Inferior parietal cortex (tissue), 1 donor: ENCODE measurements around the gene WDR87.
A peak's percentile ranks its signal among the peaks of the same experiment; 100 is the strongest.
"Not testable (repeated sequence)": the region's sequence is repeated elsewhere in the genome, so short reads cannot be mapped to it uniquely, and the experiment has no call there.

ENCODE experiments used
- DNase-seq: peaks from one replicate; pipeline ENCODE4 v3.0.0-alpha.2; 2016; ENCODE audit errors: extremely low spot score

WDR87 gene

DNA sequence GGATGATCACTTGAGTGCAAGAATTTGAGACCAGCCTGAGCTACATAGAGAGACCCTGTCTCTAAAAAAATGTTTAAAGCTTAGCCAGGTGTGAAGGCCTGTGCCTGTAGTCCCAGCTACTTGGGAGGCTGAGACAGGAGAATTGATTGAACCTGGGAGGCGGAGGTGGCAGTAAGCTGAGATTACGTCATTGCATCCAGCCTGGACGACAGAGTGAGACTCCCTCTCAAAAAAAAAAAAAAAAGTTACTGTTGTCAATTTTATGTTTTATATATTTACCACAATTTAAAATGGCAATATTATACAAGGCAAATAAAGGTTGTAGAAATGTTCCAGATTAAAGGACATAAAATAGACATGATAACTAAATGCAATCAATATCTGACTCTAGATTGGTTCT is 29.2 kb downstream of the WDR87 start:
- DNase-seq, result no peak

- DNase-seq, result no peak
Measured at GRCh38 chr19:37876032-37876431, 30.4 kb downstream of the WDR87 start.

DNA sequence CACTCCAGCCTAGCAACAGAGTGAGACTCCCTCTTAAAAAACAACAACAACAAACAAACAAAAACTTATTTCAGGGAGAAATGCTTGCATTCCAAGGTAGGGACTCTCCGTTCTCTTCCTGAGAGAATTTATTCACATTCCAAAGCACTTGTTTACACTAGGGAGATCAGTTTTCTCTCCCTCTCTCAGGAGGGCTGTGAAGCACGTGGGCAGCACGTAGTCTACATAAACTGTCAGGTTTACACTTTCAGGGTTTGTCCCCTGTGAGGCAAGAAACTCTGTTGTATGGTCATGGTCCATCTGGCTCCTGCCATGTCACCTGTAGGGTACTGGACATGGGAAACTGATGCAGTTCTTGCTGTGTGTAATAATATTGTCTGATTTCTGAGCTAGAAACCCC is 31.6 kb downstream of the WDR87 start:
- DNase-seq, result no peak

DNA sequence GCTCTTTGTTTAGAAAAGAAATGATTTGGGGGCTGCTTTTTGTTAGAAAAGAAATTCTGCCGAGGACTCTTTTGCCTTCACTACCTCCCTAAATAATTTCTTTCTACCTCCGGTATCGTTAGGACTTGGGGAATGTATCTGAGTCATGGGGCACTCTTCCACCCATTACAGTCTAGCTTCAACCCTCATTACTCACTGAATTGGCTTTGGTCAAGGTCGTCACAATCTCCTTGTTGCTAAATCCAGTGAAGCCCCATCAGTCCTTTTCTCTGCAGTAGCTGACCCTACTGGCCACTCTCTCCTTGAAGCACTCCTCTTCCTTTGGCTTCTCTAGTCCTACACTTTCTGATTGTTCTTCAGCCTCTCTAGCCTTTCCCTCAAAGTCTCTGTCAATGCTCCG is 34.0 kb downstream of the WDR87 start:
- DNase-seq, result no peak

DNA sequence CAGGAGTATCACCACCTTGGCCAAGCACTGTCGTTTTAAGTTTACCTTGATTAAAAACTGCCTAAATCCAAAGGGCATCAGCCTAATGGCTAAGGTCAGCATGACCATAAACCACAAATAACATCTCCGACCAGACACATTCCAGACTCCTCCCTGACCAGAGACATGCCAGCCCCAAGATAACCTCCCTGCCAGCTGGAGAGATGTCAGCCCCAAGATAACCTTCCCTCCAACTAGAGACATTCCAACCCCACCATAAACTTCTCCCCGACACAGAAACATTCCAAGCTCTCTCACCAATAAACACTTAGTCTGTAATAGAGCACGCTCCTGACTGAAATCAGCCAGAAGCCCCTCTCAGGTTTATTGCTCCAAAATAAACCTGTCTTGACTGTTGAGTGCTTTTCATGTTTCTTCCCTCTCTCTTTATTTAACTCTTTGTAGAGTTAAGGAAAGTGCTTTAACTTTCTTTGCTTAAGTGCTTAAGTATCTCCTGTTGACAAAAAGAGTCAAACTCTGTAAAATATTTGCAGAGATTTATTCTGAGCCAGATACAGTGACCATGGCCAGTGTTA is 36.5 kb downstream of the WDR87 start:
- DNase-seq, result no peak

- DNase-seq, result peak; percentile 2
Measured at GRCh38 chr19:37867831-37868230, 38.6 kb downstream of the WDR87 start.

DNA sequence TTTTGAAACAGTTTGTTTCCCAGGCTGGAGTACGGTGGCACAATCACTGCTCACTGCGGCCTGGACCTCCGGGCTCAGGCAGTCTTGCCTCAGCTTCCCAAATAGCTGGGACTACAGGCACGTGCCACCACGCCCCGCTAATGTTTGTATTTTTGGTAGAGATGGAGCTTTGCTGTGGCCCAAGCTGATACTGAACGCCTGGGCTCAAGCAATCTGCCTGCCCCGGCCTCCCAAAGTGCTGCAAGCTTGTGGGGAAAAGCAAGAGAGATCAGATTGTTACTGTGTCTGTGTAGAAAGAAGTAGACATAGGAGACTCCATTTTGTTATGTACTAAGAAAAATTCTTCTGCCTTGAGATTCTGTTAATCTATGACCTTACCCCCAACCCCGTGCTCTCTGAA is 40.5 kb downstream of the WDR87 start:
- not testable (repeated sequence) for DNase-seq

- no peak for DNase-seq
Measured at GRCh38 chr19:37864501-37864900, 41.9 kb downstream of the WDR87 start.

DNA sequence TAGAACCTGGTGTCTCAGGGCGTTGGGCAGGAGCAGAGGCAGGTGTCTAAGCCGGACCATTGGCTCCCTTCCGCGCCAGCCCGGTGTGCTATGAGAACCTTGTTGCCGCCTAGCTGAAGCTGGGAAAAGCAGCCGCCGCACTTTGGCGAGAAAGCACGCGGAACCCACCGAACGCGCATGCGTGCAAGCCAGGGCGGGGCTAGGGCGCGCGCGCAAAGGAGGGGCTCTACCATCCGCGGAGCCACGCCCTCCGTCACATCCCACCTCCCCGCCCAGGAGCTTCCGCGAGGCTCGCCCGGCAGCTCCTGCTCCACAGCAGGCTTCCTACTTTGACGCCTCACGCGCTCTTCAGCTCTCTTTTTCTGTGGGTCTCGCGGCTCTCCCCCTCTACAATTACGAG is 51.3 kb downstream of the WDR87 start:
- peak; percentile 29 for DNase-seq

GRCh38 chr19:37845932-37846331 is 60.5 kb downstream of the WDR87 start:
- DNase-seq, result no peak
